ENCODE measurements around the gene CSTF3. TPM values are rescaled to one million over a fixed set of nuclear protein-coding genes. Genes with fewer than 3 reads are reported as not detected.

Gene CSTF3
- total RNA-seq, 1 experiment from 2014 or later, result 55.6 TPM

DNA sequence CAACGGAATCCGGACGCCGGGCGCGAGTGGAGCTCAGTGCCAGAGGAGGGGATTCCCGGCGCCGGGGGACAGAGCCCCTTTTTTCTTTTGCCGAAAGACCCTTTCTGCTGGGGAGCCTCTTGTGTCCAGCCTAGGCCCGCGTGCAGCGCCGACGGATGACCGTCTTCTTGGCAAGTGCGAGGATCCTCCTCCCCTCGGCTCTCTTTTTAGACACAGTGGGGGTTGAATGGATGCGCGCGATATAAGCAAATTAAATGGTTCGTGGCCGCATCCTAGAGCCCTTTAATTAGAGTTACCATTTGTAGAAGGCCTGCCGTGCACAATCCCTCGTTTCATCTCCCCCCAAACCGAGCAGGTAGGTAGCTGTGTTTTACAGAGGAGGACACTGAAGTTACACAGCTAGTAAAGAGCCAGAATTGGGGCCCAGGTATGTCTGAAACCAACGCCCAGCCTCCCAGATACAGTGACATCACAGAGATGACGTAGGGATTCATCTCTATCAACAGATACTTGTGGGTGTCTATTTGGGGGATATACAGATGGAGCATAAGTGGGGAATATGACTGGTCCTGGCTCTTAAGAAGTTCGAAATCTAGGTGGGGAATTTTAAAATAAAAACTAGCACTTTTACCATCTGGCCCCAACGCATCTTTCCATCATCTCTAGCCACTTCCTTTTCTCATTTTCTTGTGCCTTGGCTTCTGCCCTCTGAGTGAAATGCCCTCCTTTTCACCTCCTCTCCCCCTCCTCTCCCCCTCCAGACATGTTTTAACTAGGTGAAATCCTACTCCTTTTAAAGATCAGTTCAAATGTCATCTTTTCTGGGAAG is 121.0 kb downstream of the CSTF3 start:
- peak overlapping the region; percentile 90 for H3K4me3 ChIP-seq (ENCODE audit: low read length)
- H3K36me3 ChIP-seq (ENCODE audit: insufficient read depth, low read length), result peaks cover 21% of the 10 kb centered on the region
- H3K27me3 ChIP-seq (ENCODE audit: low read length), result no peaks in the 10 kb centered on the region
- no peaks in the 10 kb centered on the region for H4K20me1 ChIP-seq (ENCODE audit: insufficient read depth, low read depth, low read length)
- peaks cover 46% of the 10 kb centered on the region for H3K4me1 ChIP-seq (ENCODE audit: low read length)
- H3K4me2 ChIP-seq (ENCODE audit: low read depth, low read length, poor library complexity, severe bottlenecking), result peak overlapping the region; percentile 83
- DNase-seq, result peak; percentile 93
- peak overlapping the region; percentile 74 for H2AFZ ChIP-seq (ENCODE audit: low read length)
- peak overlapping the region; percentile 97 for H3K27ac ChIP-seq (ENCODE audit: low read length)
- no peaks in the 10 kb centered on the region; the same call in 1 of the 2 replicates for H3K9me3 ChIP-seq (ENCODE audit: low read length)
- H3K9me2 ChIP-seq (replicated peaks; ENCODE audit: insufficient read depth, low read length), result no peaks in the 10 kb centered on the region
- H3K79me2 ChIP-seq (ENCODE audit: low read length), result peaks cover 24% of the 10 kb centered on the region
- H3K9ac ChIP-seq (ENCODE audit: low read length), result peak overlapping the region; percentile 96

DNA sequence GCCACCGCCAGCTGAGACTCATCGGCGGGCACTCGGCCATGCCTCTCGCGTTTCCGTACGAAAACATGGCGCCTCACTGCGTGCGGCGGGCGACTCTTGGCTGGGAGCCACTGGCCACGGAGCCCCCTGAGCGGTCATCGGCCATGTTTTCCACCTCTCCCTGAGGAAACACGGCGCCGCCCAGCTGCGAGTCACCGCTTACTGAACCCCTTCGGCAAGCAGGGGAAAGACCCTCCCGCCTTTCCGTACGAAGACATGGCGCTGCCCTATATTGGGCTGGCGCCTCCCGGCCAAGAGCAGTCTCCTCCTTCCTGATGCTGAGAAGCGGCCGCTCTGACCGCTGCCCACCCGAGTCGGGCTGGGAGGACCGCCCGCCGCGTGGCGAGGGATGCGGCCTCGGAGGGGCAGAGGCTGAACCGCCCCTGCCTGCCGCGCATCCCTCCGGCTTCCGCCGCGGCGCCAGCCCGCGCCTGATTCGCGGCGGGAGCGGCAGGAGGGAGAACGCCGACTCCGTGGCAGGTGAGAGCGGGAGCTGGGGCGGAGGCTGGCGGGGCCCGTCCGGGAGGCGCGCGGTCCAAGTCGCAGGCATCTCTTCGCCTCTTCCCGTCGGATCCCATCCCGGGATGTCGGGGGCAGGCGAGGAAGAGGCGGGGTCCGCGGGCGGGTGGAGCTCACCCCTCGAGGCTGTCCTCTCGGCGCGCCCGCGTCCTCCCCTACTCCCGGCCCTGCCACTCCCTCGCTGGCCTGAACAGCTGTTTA is 121.8 kb downstream of the CSTF3 start, which contains the start of gene TCP11L1:
TCP11L1 (plus strand) TSS at position 299 of the 759 bp plus-strand sequence. CDS start 4,202 bp downstream, outside the sequence.
- Histone ChIP-seq H3K9me2 (replicated peaks; ENCODE audit: insufficient read depth, low read length) (no peaks in the 10 kb centered on the region), H3K9me3 (ENCODE audit: low read length) (no peaks in the 10 kb centered on the region; the same call in 1 of the 2 replicates), H3K27ac (ENCODE audit: low read length) (peak within 1 kb of the TSS; percentile 97), H2AFZ (ENCODE audit: low read length) (peak within 1 kb of the TSS; percentile 74), H3K79me2 (ENCODE audit: low read length) (peaks cover 24% of the 10 kb centered on the region), H3K9ac (ENCODE audit: low read length) (peak within 1 kb of the TSS; percentile 96), H3K36me3 (ENCODE audit: insufficient read depth, low read length) (peaks cover 13% of the 10 kb centered on the region), H3K4me1 (ENCODE audit: low read length) (peaks cover 46% of the 10 kb centered on the region), H3K4me2 (ENCODE audit: low read depth, low read length, poor library complexity, severe bottlenecking) (peak within 1 kb of the TSS; percentile 83), H3K4me3 (ENCODE audit: low read length) (peak within 1 kb of the TSS; percentile 90), H3K27me3 (ENCODE audit: low read length) (no peaks in the 10 kb centered on the region), H4K20me1 (ENCODE audit: insufficient read depth, low read depth, low read length) (no peaks in the 10 kb centered on the region)
- DNase-seq, result peak; percentile 90

GRCh38 chr11:33035011-33035410 is 126.3 kb downstream of the CSTF3 start:
- no peaks in the 10 kb centered on the region for H3K79me2 ChIP-seq (ENCODE audit: low read length)
- H3K9me3 ChIP-seq (ENCODE audit: low read length), result no peaks in the 10 kb centered on the region
- H3K4me1 ChIP-seq (ENCODE audit: low read length), result peaks cover 20% of the 10 kb centered on the region
- H3K9ac ChIP-seq (ENCODE audit: low read length), result no peak overlapping the region
- H3K27me3 ChIP-seq (ENCODE audit: low read length), result no peaks in the 10 kb centered on the region
- H2AFZ ChIP-seq (ENCODE audit: low read length), result no peak overlapping the region
- no peak for DNase-seq
- H4K20me1 ChIP-seq (ENCODE audit: insufficient read depth, low read depth, low read length), result no peaks in the 10 kb centered on the region
- H3K36me3 ChIP-seq (ENCODE audit: insufficient read depth, low read length), result no peaks in the 10 kb centered on the region
- no peaks in the 10 kb centered on the region for H3K9me2 ChIP-seq (replicated peaks; ENCODE audit: insufficient read depth, low read length)
- H3K4me3 ChIP-seq (ENCODE audit: low read length), result no peak overlapping the region
- no peak overlapping the region for H3K27ac ChIP-seq (ENCODE audit: low read length)
- no peak overlapping the region for H3K4me2 ChIP-seq (ENCODE audit: low read depth, low read length, poor library complexity, severe bottlenecking)

Small RNA genes within 50 kb of the gene (small RNA-seq; reads per million reads assigned to genes)
- gene RF00019, result not detected

Other genes with a start within 250 kb of the CSTF3 start
- not detected in 2 replicates for gene DEPDC7, start 145.6 kb downstream of the CSTF3 start, total RNA-seq (2014; rRNA removed; shearing (Covaris generic); ENCODE audit: low replicate concordance)
- gene TCP11L1, start 121.9 kb downstream of the CSTF3 start, total RNA-seq (2014; rRNA removed; shearing (Covaris generic); ENCODE audit: low replicate concordance), result 20.9 and 23.7 TPM in 2 replicates
- 35.8 and 67.0 TPM in 2 replicates for gene HIPK3, start 95.9 kb upstream of the CSTF3 start, total RNA-seq (2014; rRNA removed; shearing (Covaris generic); ENCODE audit: low replicate concordance)
- 1.4 and 3.5 TPM in 2 replicates for gene KIAA1549L, start 214.6 kb upstream of the CSTF3 start, total RNA-seq (2014; rRNA removed; shearing (Covaris generic); ENCODE audit: low replicate concordance)